ENCODE results near the gene MAB21L4. TPM values are rescaled to one million over a fixed set of nuclear protein-coding genes. Genes with fewer than 3 reads are reported as not detected.

Gene MAB21L4
- polyA plus RNA-seq, 1 of the 3 experiments (the other 2 are of a cell fraction) = not detected

GRCh38 chr2:240847817-240848216 is 48.1 kb downstream of the MAB21L4 start:
- POLR2A ChIA-PET = no interaction called here
- Histone ChIP-seq H3K27me3 (ENCODE audit: insufficient read depth) (no peaks in the 10 kb centered on the region; the same call in 1 of the 2 replicates), H3K4me3 (ENCODE audit: low read depth in 2 of 2, low read length in 1 of 2) (no peak overlapping the region), H3K36me3 (replicated peaks in 1 of 2; ENCODE audit: control insufficient read depth in 1 of 2, insufficient read depth in 2 of 2, low read length in 1 of 2) (no peaks in the 10 kb centered on the region), H3K79me2 (ENCODE audit: insufficient read depth) (no peaks in the 10 kb centered on the region), H3F3A (replicated peaks; ENCODE audit: insufficient read depth) (no peaks in the 10 kb centered on the region), H3K9me2 (no peaks in the 10 kb centered on the region), H3K9me3 (no peaks in the 10 kb centered on the region), H4K20me1 (ENCODE audit: insufficient read depth) (no peaks in the 10 kb centered on the region), H3K9ac (no peak overlapping the region), H3K27ac (ENCODE audit: low read depth in 2 of 2, low read length in 1 of 2) (no peak overlapping the region), H3K4me1 (ENCODE audit: control insufficient read depth in 1 of 2, insufficient read depth in 2 of 2, low read depth in 1 of 2, low read length in 1 of 2) (no peaks in the 10 kb centered on the region), H3K4me2 (no peak overlapping the region), H2AFZ (ENCODE audit: low read depth) (no peak overlapping the region)
- TF ChIP-seq POLR2AphosphoS5 (IDR thresholded peaks at IDR 0.05; ENCODE audit: low read depth, low read length) (no peak), USF2 (IDR thresholded peaks at IDR 0.05; ENCODE audit: borderline replicate concordance, low read depth, low read length) (no peak), SIN3A (IDR thresholded peaks at IDR 0.05; ENCODE audit: borderline replicate concordance, low read depth, low read length) (no peak), GATA2 (CRISPR knock-in tag; IDR thresholded peaks at IDR 0.05) (no peak), MAX (IDR thresholded peaks at IDR 0.05; ENCODE audit: low read depth) (no peak), REST (IDR thresholded peaks at IDR 0.05; ENCODE audit: low read depth, low read length) (no peak), FOXJ3 (CRISPR knock-in tag; IDR thresholded peaks at IDR 0.05) (no peak), NFIC (IDR thresholded peaks at IDR 0.05; ENCODE audit: borderline replicate concordance) (no peak)
- DNase-seq = no peak
- CTCF ChIA-PET = no interaction called here
- 74% methylated on average over 13 of the region's 13 CpGs for WGBS (ENCODE audit: low lambda C conversion rate)

- Histone ChIP-seq H3K27ac (ENCODE audit: low read depth in 2 of 2, low read length in 1 of 2) (no peak overlapping the region), H4K20me1 (ENCODE audit: insufficient read depth) (no peaks in the 10 kb centered on the region), H3K4me3 (ENCODE audit: low read depth in 2 of 2, low read length in 1 of 2) (no peak overlapping the region), H3K4me2 (no peak overlapping the region), H3K9ac (no peak overlapping the region), H3K27me3 (ENCODE audit: insufficient read depth) (no peaks in the 10 kb centered on the region; the same call in 1 of the 2 replicates), H3K9me2 (no peaks in the 10 kb centered on the region), H3K36me3 (replicated peaks in 1 of 2; ENCODE audit: control insufficient read depth in 1 of 2, insufficient read depth in 2 of 2, low read length in 1 of 2) (no peaks in the 10 kb centered on the region), H3K4me1 (ENCODE audit: control insufficient read depth in 1 of 2, insufficient read depth in 2 of 2, low read depth in 1 of 2, low read length in 1 of 2) (no peaks in the 10 kb centered on the region), H3F3A (replicated peaks; ENCODE audit: insufficient read depth) (no peaks in the 10 kb centered on the region), H3K9me3 (no peaks in the 10 kb centered on the region), H2AFZ (ENCODE audit: low read depth) (no peak overlapping the region), H3K79me2 (ENCODE audit: insufficient read depth) (no peaks in the 10 kb centered on the region)
- POLR2A ChIA-PET = interaction anchor here (0.6 kb wide), 1 partner anchor 297 kb away, joined by 3 read pairs; no protein-coding TSS in a partner anchor
- no peak for TF ChIP-seq SIN3A (IDR thresholded peaks at IDR 0.05; ENCODE audit: borderline replicate concordance, low read depth, low read length)
- no peak for TF ChIP-seq PBX3 (IDR thresholded peaks at IDR 0.05)
- TF ChIP-seq GABPA (IDR thresholded peaks at IDR 0.05; ENCODE audit: low read depth) = no peak
- no peak for TF ChIP-seq USF2 (IDR thresholded peaks at IDR 0.05; ENCODE audit: borderline replicate concordance, low read depth, low read length)
- TF ChIP-seq POLR2AphosphoS5 (IDR thresholded peaks at IDR 0.05; ENCODE audit: low read depth, low read length) = no peak
- TF ChIP-seq MEF2A (IDR thresholded peaks at IDR 0.05; ENCODE audit: borderline replicate concordance, low read depth) = no peak
- TF ChIP-seq YY1 (IDR thresholded peaks at IDR 0.05; ENCODE audit: low read depth) = no peak
- TF ChIP-seq TEAD4 (IDR thresholded peaks at IDR 0.05; ENCODE audit: borderline replicate concordance, insufficient read depth) = no peak
- TF ChIP-seq FOSL2 (IDR thresholded peaks at IDR 0.05; ENCODE audit: borderline replicate concordance, low read depth) = no peak
- no peak for TF ChIP-seq FOXM1 (IDR thresholded peaks at IDR 0.05; ENCODE audit: low read depth)
- TF ChIP-seq GATA2 (CRISPR knock-in tag; IDR thresholded peaks at IDR 0.05) = no peak
- TF ChIP-seq RXRA (IDR thresholded peaks at IDR 0.05; ENCODE audit: borderline replicate concordance, low read depth) = no peak
- CTCF ChIA-PET = interaction anchor here (0.7 kb wide), 1 partner anchor 1030 kb away, joined by 3 read pairs; no protein-coding TSS in a partner anchor
- no peak for DNase-seq
- 51% methylated on average over 5 of the region's 5 CpGs for WGBS (ENCODE audit: low lambda C conversion rate)
Measured at GRCh38 chr2:240846873-240847595, 48.9 kb downstream of the MAB21L4 start.
